Liver (tissue), 9 donors: ENCODE measurements around the gene CDKL2. TPM values are rescaled to one million over a fixed set of nuclear protein-coding genes. Genes with fewer than 3 reads are reported as not detected.
"Not testable (repeated sequence)": the region's sequence is repeated elsewhere in the genome, so short reads cannot be mapped to it uniquely, and the experiment has no call there.

Experiments used
- DNase-seq: peaks from one replicate; pipeline ENCODE4 v3.0.0-alpha.2; 2017; ENCODE audit warnings: low spot score
- H3K27ac ChIP-seq, 2 donors: one replicate each; pipeline ENCODE4 v1.7.0; 2013; ENCODE audit warnings: inconsistent platforms in 2 of 2, low read length in 2 of 2, control low read depth in 1 of 2, low read depth in 1 of 2, mild to moderate bottlenecking in 1 of 2
- H3K27me3 ChIP-seq, 4 donors: one replicate each; pipeline versions ENCODE4 v1.6.1 to v1.7.0; 2013; ENCODE audit warnings: low read length in 3 of 4, inconsistent platforms in 1 of 4, mild to moderate bottlenecking in 1 of 4, moderate library complexity in 1 of 4; ENCODE audit not compliant: control insufficient read depth in 4 of 4, insufficient read depth in 4 of 4
- H3K36me3 ChIP-seq, 4 donors: one replicate each; pipeline versions ENCODE4 v1.6.1 to v1.7.0; 2013; ENCODE audit warnings: low read length in 3 of 4, mild to moderate bottlenecking in 3 of 4, low read depth in 1 of 4, moderate library complexity in 1 of 4; ENCODE audit not compliant: control insufficient read depth in 4 of 4, insufficient read depth in 3 of 4
- H3K4me1 ChIP-seq, 4 donors: one replicate each; pipeline versions ENCODE4 v1.6.1 to v1.7.0; 2013; ENCODE audit warnings: low read length in 3 of 4, mild to moderate bottlenecking in 3 of 4, moderate library complexity in 1 of 4; ENCODE audit not compliant: control insufficient read depth in 4 of 4, insufficient read depth in 4 of 4
- H3K4me3 ChIP-seq, 3 donors: one replicate each; pipeline versions ENCODE4 v1.6.1 to v1.7.0; 2013; ENCODE audit warnings: low read length in 3 of 3, control low read depth in 1 of 3, low read depth in 1 of 3, mild to moderate bottlenecking in 1 of 3
- H3K9ac ChIP-seq, 2 donors: one replicate each; pipeline ENCODE4 v1.7.0; 2013; ENCODE audit warnings: low read length in 2 of 2, mild to moderate bottlenecking in 2 of 2, moderate library complexity in 2 of 2, control low read depth in 1 of 2, low read depth in 1 of 2
- H3K9me3 ChIP-seq, 4 donors: one replicate each; pipeline versions ENCODE4 v1.6.1 to v1.7.0; 2013; ENCODE audit warnings: low read length in 3 of 4; ENCODE audit not compliant: control insufficient read depth in 4 of 4
- ATF3 ChIP-seq: IDR thresholded peaks from 2 replicates; pipeline ENCODE4 v1.6.1; 2016; ENCODE audit warnings: antibody characterized with exemption
- EGR1 ChIP-seq, 2 donors: IDR thresholded peaks; 2 replicates each; pipeline ENCODE4 v1.6.1; 2016 to 2018; ENCODE audit warnings: antibody characterized with exemption in 2 of 2, low read depth in 2 of 2
- FOXA1 ChIP-seq: IDR thresholded peaks from 2 replicates; pipeline ENCODE4 v1.6.1; 2016; ENCODE audit warnings: antibody characterized with exemption
- FOXA2 ChIP-seq: IDR thresholded peaks from 2 replicates; pipeline ENCODE4 v1.6.1; 2016; ENCODE audit warnings: antibody characterized with exemption
- GABPA ChIP-seq, 2 donors: IDR thresholded peaks in 1 of 2; conservative IDR thresholded peaks in 1 of 2; 2 replicates each; pipeline ENCODE4 v1.6.1; 2016; ENCODE audit warnings: antibody characterized with exemption in 2 of 2, mild to moderate bottlenecking in 1 of 2, moderate library complexity in 1 of 2
- HNF4G ChIP-seq: IDR thresholded peaks from 2 replicates; pipeline ENCODE4 v1.6.1; 2016; ENCODE audit warnings: antibody characterized with exemption
- JUND ChIP-seq, 2 donors: IDR thresholded peaks; 2 replicates each; pipeline ENCODE4 v1.6.1; 2016; ENCODE audit warnings: antibody characterized with exemption in 2 of 2
- MAX ChIP-seq: IDR thresholded peaks from 2 replicates; pipeline ENCODE4 v1.6.1; 2016; ENCODE audit warnings: antibody characterized with exemption
- RAD21 ChIP-seq, 2 donors: IDR thresholded peaks; 2 replicates each; pipeline ENCODE4 v1.6.1; 2016; ENCODE audit warnings: antibody characterized with exemption in 2 of 2, mild to moderate bottlenecking in 2 of 2
- RXRA ChIP-seq, 2 donors: IDR thresholded peaks; 2 replicates each; pipeline ENCODE4 v1.6.1; 2017 to 2018; ENCODE audit warnings: antibody characterized with exemption in 2 of 2, mild to moderate bottlenecking in 1 of 2
- SP1 ChIP-seq: IDR thresholded peaks from 2 replicates; pipeline ENCODE4 v1.6.1; 2018; ENCODE audit warnings: antibody characterized with exemption, mild to moderate bottlenecking
- TAF1 ChIP-seq: conservative IDR thresholded peaks from 2 replicates; pipeline ENCODE4 v1.6.1; 2016; ENCODE audit warnings: antibody characterized with exemption, mild to moderate bottlenecking
- YY1 ChIP-seq: IDR thresholded peaks from 2 replicates; pipeline ENCODE4 v1.6.1; 2016; ENCODE audit warnings: antibody characterized with exemption, mild to moderate bottlenecking
- ZBTB33 ChIP-seq: IDR thresholded peaks from 2 replicates; pipeline ENCODE4 v1.6.1; 2016; ENCODE audit warnings: antibody characterized with exemption
- WGBS: extraction: QIAGEN DNeasy Blood & Tissue Kit; methylation state at CpG from one replicate; pipeline ENCODE4 v1.1.7; 2013; 5-methylcytosine and 5-hydroxymethylcytosine counted together
- polyA plus RNA-seq, 2 donors: library from polyadenylated mRNA; stranded (reverse) in 1 of 2; unstranded in 1 of 2; fragments of 200-250 nt in 1 of 2; fragments of >200 nt in 1 of 2; fragmentation: Nextera tagmentation in 1 of 2; extraction: Ambion mirVana in 1 of 2; gene quantifications; one replicate each; pipeline versions ENCODE4 v1.2.1 to v1.2.3, GENCODE V29; 2013 to 2015
- total RNA-seq, 2 donors: library from RNA; depleted of rRNA; stranded (reverse); fragments of >200 nt; gene quantifications; one replicate each; pipeline ENCODE4 v1.2.3, GENCODE V29; 2014
- donor health status: healthy.
- donor health status: healthy.
- donor health status: healthy.
- donor health status: healthy.
- donor health status: healthy.

The CDKL2 gene
- total and polyA plus RNA-seq, 4 donors, result 0.02 to 0.14 (median 0.08) TPM; not detected in 1

GRCh38 chr4:75544870-75545269 is 85.5 kb downstream of the CDKL2 start:
- TF ChIP-seq FOXA1 (no peak), ZBTB33 (no peak), EGR1 (IDR thresholded peaks at IDR 0.05; ENCODE audit: low read depth in 2 of 2) (no peak), YY1 (no peak), GABPA (IDR thresholded peaks at IDR 0.05 in 1 of 2, conservative IDR thresholded peaks at IDR 0.05 in 1 of 2) (no peak), SP1 (no peak), FOXA2 (no peak), ATF3 (no peak), RAD21 (IDR thresholded peaks at IDR 0.05) (no peak), RXRA (IDR thresholded peaks at IDR 0.05) (no peak), HNF4G (no peak)
- Histone ChIP-seq H3K27me3 (no peaks in the 10 kb centered on the region), H3K27ac (no peak overlapping the region), H3K36me3 (peaks cover 2 to 6% (median 3%) of the 10 kb centered on the region in 4 donors), H3K9ac (no peak overlapping the region), H3K4me3 (no peak overlapping the region), H3K9me3 (no peaks in the 10 kb centered on the region), H3K4me1 (no peaks in the 10 kb centered on the region)
- WGBS, result 92% methylated on average over 3 of the region's 3 CpGs
- DNase-seq, result no peak

- H3K9me3 ChIP-seq, H3K36me3 ChIP-seq, DNase-seq, H3K27me3 ChIP-seq, H3K4me1 ChIP-seq, H3K4me3 ChIP-seq, H3K27ac ChIP-seq, H3K9ac ChIP-seq: not testable (repeated sequence)
- WGBS, result 80% methylated on average over 8 of the region's 8 CpGs
Measured at GRCh38 chr4:75544220-75544619, 86.1 kb downstream of the CDKL2 start.

- Histone ChIP-seq H3K27me3 (no peaks in the 10 kb centered on the region), H3K4me1 (no peaks in the 10 kb centered on the region)
- no peak for TF ChIP-seq ZBTB33
- no peak for TF ChIP-seq HNF4G
- no peak for TF ChIP-seq FOXA1
- TF ChIP-seq GABPA (IDR thresholded peaks at IDR 0.05 in 1 of 2, conservative IDR thresholded peaks at IDR 0.05 in 1 of 2), result no peak
- no peak for TF ChIP-seq RAD21 (IDR thresholded peaks at IDR 0.05)
- TF ChIP-seq EGR1 (IDR thresholded peaks at IDR 0.05; ENCODE audit: low read depth in 2 of 2), result no peak
- no peak for TF ChIP-seq RXRA (IDR thresholded peaks at IDR 0.05)
- no peak for TF ChIP-seq MAX
- TF ChIP-seq JUND (IDR thresholded peaks at IDR 0.05), result no peak
- no peak for TF ChIP-seq TAF1
Measured at GRCh38 chr4:75542824-75543223, 87.5 kb downstream of the CDKL2 start.

GRCh38 chr4:75537308-75537707 is 93.0 kb downstream of the CDKL2 start:
- H3K4me3 ChIP-seq, H3K9me3 ChIP-seq, H3K36me3 ChIP-seq, H3K4me1 ChIP-seq, DNase-seq, H3K9ac ChIP-seq, H3K27ac ChIP-seq, H3K27me3 ChIP-seq: not testable (repeated sequence)
- WGBS, result 95% methylated on average over 6 of the region's 6 CpGs

More at GRCh38 chr4:75542824-75543223, 87.5 kb downstream of the CDKL2 start:
- H3K4me3 ChIP-seq, result no peak overlapping the region
- no peaks in the 10 kb centered on the region for H3K9me3 ChIP-seq
- no peak overlapping the region for H3K27ac ChIP-seq
- no peak for DNase-seq
- peaks cover 3 to 6% (median 5%) of the 10 kb centered on the region in 4 donors for H3K36me3 ChIP-seq
- H3K9ac ChIP-seq, result no peak overlapping the region

- DNase-seq, H3K4me1 ChIP-seq: not testable (repeated sequence)
- peaks cover 2 to 25% (median 17%) of the 10 kb centered on the region in 4 donors for H3K36me3 ChIP-seq
Measured at GRCh38 chr4:75533926-75534325, 96.4 kb downstream of the CDKL2 start.

More at GRCh38 chr4:75533926-75534325, 96.4 kb downstream of the CDKL2 start:
- not testable (repeated sequence) for H3K4me3 ChIP-seq, H3K27me3 ChIP-seq, H3K9me3 ChIP-seq, H3K27ac ChIP-seq, H3K9ac ChIP-seq
